Lower leg skin (tissue), 3 donors: ENCODE measurements around the gene STAC2.

Experiments
- POLR2A ChIP-seq, 2 donors: fragments of 450-650 bp; IDR thresholded peaks; one replicate each; pipeline ENCODE4 v1.6.1; 2016 to 2017; ENCODE audit warnings: antibody characterized with exemption in 2 of 2, mild to moderate bottlenecking in 1 of 2, moderate library complexity in 1 of 2
- TF ChIP-seq, protein P1 (sequence below), 3 donors: fragments of 450-650 bp; IDR thresholded peaks; one replicate each; pipeline ENCODE4 v1.5.1; 2016; ENCODE audit warnings: antibody characterized with exemption in 3 of 3, mild to moderate bottlenecking in 3 of 3, moderate library complexity in 2 of 3

DNA sequence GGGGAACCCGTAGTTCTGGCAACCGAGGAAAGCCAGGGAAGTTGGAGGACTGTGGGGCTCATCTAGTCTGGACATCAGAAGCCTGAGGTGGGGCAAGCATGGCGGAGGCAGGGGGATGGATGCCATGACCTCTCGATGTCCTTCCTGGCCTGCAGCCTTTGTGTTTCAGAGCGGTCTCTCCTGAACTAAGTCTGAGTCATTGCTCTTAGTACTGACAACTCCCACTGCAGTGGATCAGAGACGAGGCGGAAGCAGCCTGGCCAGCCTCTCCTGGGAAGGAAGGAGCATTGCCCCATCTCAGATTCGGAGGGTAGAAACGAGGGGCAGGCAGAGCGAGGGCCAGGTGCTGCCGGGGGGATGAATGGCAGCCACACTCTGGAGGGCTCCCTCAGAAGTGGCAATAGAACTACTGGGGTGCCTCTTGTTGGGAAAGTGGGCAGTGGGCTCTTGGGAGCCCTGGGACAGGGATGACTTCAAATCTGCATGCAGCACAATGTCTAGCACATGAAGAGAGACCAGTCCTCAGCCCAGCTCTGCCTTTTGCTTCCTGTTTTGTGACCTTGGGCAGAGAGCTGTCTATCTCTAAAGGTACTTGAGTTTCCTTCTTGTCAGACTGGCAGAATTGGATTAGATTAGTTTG lies 3.6 kb upstream of the STAC2 start:
- TF ChIP-seq, protein P1, sequence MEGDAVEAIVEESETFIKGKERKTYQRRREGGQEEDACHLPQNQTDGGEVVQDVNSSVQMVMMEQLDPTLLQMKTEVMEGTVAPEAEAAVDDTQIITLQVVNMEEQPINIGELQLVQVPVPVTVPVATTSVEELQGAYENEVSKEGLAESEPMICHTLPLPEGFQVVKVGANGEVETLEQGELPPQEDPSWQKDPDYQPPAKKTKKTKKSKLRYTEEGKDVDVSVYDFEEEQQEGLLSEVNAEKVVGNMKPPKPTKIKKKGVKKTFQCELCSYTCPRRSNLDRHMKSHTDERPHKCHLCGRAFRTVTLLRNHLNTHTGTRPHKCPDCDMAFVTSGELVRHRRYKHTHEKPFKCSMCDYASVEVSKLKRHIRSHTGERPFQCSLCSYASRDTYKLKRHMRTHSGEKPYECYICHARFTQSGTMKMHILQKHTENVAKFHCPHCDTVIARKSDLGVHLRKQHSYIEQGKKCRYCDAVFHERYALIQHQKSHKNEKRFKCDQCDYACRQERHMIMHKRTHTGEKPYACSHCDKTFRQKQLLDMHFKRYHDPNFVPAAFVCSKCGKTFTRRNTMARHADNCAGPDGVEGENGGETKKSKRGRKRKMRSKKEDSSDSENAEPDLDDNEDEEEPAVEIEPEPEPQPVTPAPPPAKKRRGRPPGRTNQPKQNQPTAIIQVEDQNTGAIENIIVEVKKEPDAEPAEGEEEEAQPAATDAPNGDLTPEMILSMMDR (IDR thresholded peaks at IDR 0.05): no peak
- TF ChIP-seq POLR2A (IDR thresholded peaks at IDR 0.05): no peak
